Measurements from ENCODE around the gene SVOP.
"Not testable (repeated sequence)": the region's sequence is repeated elsewhere in the genome, so short reads cannot be mapped to it uniquely, and the experiment has no call there.

The SVOP gene

GRCh38 chr12:108888031-108888430, 132.8 kb downstream of the SVOP start:
- Histone ChIP-seq H3K79me2 (ENCODE audit: control insufficient read depth, insufficient read depth, low read length, unreplicated experiment) (no peaks in the 10 kb centered on the region), H3K36me3 (ENCODE audit: insufficient read depth, low read length) (no peaks in the 10 kb centered on the region), H3K4me1 (ENCODE audit: control insufficient read depth, insufficient read depth, low read length, unreplicated experiment) (no peaks in the 10 kb centered on the region), H3K4me3 (ENCODE audit: low read depth, low read length) (no peak overlapping the region), H3K27me3 (ENCODE audit: insufficient read depth, low read length) (no peaks in the 10 kb centered on the region), H3K27ac (ENCODE audit: low read depth, low read length) (no peak overlapping the region), H2AFZ (ENCODE audit: low read length, unreplicated experiment) (no peak overlapping the region)

DNA sequence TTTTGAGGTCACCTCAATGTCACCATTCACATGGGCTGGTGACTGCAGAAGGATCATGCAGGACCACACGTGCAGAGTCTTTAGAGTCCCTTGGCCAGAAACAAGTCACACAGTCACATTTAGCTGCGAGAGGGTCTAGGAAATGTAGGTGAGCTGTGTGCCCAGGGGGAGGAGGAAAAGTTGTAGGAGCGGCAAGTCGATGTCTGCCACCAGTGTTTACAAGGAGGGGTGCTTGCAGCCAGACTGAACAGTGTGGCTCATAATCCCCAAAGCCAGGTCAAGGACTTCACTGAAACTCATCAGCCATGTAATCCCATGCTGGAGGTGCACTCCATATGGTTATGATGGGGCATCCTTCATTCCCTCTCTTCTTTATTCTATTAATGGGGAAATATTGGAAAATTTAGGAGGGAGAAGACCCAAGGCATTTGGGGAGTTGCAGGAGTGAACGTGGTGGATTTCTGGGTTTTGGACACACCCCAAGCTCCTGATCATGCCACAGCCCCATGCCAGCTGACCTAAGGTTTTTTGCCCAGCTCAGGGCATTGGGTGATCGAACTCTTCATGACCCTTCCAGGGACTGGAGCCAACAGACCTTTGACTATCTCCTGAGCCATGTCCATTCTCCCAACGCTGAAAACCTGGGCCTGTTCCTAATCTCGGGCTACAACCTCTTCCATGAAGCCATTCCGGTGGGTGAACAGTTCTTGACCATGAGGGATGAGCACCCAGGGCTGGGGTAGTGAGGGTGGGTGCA, 133.8 kb downstream of the SVOP start:
- Histone ChIP-seq H3K79me2 (ENCODE audit: control insufficient read depth, insufficient read depth, low read length, unreplicated experiment) (no peaks in the 10 kb centered on the region), H2AFZ (ENCODE audit: low read length, unreplicated experiment) (no peak overlapping the region), H3K27me3 (ENCODE audit: insufficient read depth, low read length) (no peaks in the 10 kb centered on the region), H3K36me3 (ENCODE audit: insufficient read depth, low read length) (no peaks in the 10 kb centered on the region), H3K4me1 (ENCODE audit: control insufficient read depth, insufficient read depth, low read length, unreplicated experiment) (no peaks in the 10 kb centered on the region), H3K4me3 (ENCODE audit: low read depth, low read length) (no peak overlapping the region), H3K27ac (ENCODE audit: low read depth, low read length) (no peak overlapping the region)

GRCh38 chr12:108884116-108885012, 136.5 kb downstream of the SVOP start:
- no peak overlapping the region for H3K4me3 ChIP-seq (ENCODE audit: low read depth, low read length)
- no peaks in the 10 kb centered on the region for H3K36me3 ChIP-seq (ENCODE audit: insufficient read depth, low read length)
- no peak overlapping the region for H3K27ac ChIP-seq (ENCODE audit: low read depth, low read length)
- H3K79me2 ChIP-seq (ENCODE audit: control insufficient read depth, insufficient read depth, low read length, unreplicated experiment) = no peaks in the 10 kb centered on the region
- H3K27me3 ChIP-seq (ENCODE audit: insufficient read depth, low read length) = no peaks in the 10 kb centered on the region
- no peak overlapping the region for H2AFZ ChIP-seq (ENCODE audit: low read length, unreplicated experiment)
- H3K4me1 ChIP-seq (ENCODE audit: control insufficient read depth, insufficient read depth, low read length, unreplicated experiment) = no peaks in the 10 kb centered on the region

GRCh38 chr12:108881953-108882352, 138.9 kb downstream of the SVOP start:
- no peaks in the 10 kb centered on the region for H3K4me1 ChIP-seq (ENCODE audit: control insufficient read depth, insufficient read depth, low read length, unreplicated experiment)
- H3K79me2 ChIP-seq (ENCODE audit: control insufficient read depth, insufficient read depth, low read length, unreplicated experiment) = no peaks in the 10 kb centered on the region
- no peak overlapping the region for H2AFZ ChIP-seq (ENCODE audit: low read length, unreplicated experiment)
- no peak overlapping the region for H3K27ac ChIP-seq (ENCODE audit: low read depth, low read length)
- no peaks in the 10 kb centered on the region for H3K36me3 ChIP-seq (ENCODE audit: insufficient read depth, low read length)
- H3K27me3 ChIP-seq (ENCODE audit: insufficient read depth, low read length) = no peaks in the 10 kb centered on the region
- H3K4me3 ChIP-seq (ENCODE audit: low read depth, low read length) = no peak overlapping the region

GRCh38 chr12:108879615-108880254, 141.1 kb downstream of the SVOP start, which contains the start of gene DAO:
Gene DAO (plus strand): TSS chr12:108880092. CDS start chr12:108885007, 4,915 bp downstream.
- H2AFZ ChIP-seq (ENCODE audit: low read length, unreplicated experiment) = no peak within 1 kb of the TSS
- H3K4me1 ChIP-seq (ENCODE audit: control insufficient read depth, insufficient read depth, low read length, unreplicated experiment) = no peaks in the 10 kb centered on the region
- no peaks in the 10 kb centered on the region for H3K27me3 ChIP-seq (ENCODE audit: insufficient read depth, low read length)
- H3K79me2 ChIP-seq (ENCODE audit: control insufficient read depth, insufficient read depth, low read length, unreplicated experiment) = no peaks in the 10 kb centered on the region
- H3K36me3 ChIP-seq (ENCODE audit: insufficient read depth, low read length) = no peaks in the 10 kb centered on the region
- no peak within 1 kb of the TSS for H3K4me3 ChIP-seq (ENCODE audit: low read depth, low read length)
- H3K27ac ChIP-seq (ENCODE audit: low read depth, low read length) = no peak within 1 kb of the TSS

- no peaks in the 10 kb centered on the region for H3K36me3 ChIP-seq (ENCODE audit: insufficient read depth, low read length)
- no peaks in the 10 kb centered on the region for H3K79me2 ChIP-seq (ENCODE audit: control insufficient read depth, insufficient read depth, low read length, unreplicated experiment)
- H2AFZ ChIP-seq (ENCODE audit: low read length, unreplicated experiment) = no peak overlapping the region
- H3K27ac ChIP-seq (ENCODE audit: low read depth, low read length) = no peak overlapping the region
- H3K4me1 ChIP-seq (ENCODE audit: control insufficient read depth, insufficient read depth, low read length, unreplicated experiment) = no peaks in the 10 kb centered on the region
- no peaks in the 10 kb centered on the region for H3K27me3 ChIP-seq (ENCODE audit: insufficient read depth, low read length)
- no peak overlapping the region for H3K4me3 ChIP-seq (ENCODE audit: low read depth, low read length)
Measured at GRCh38 chr12:108876550-108876949, 144.3 kb downstream of the SVOP start.

GRCh38 chr12:108875682-108876361, 145.0 kb downstream of the SVOP start:
- no peaks in the 10 kb centered on the region for H3K79me2 ChIP-seq (ENCODE audit: control insufficient read depth, insufficient read depth, low read length, unreplicated experiment)

GRCh38 chr12:108875280-108875679, 145.6 kb downstream of the SVOP start:
- H3K4me3 ChIP-seq (ENCODE audit: low read depth, low read length) = no peak overlapping the region
- H3K27ac ChIP-seq (ENCODE audit: low read depth, low read length) = no peak overlapping the region

More at GRCh38 chr12:108875682-108876361, 145.0 kb downstream of the SVOP start:
- Histone ChIP-seq H2AFZ (ENCODE audit: low read length, unreplicated experiment) (no peak overlapping the region), H3K4me3 (ENCODE audit: low read depth, low read length) (no peak overlapping the region), H3K27ac (ENCODE audit: low read depth, low read length) (no peak overlapping the region), H3K27me3 (ENCODE audit: insufficient read depth, low read length) (no peaks in the 10 kb centered on the region), H3K4me1 (ENCODE audit: control insufficient read depth, insufficient read depth, low read length, unreplicated experiment) (no peaks in the 10 kb centered on the region), H3K36me3 (ENCODE audit: insufficient read depth, low read length) (no peaks in the 10 kb centered on the region)

DNA sequence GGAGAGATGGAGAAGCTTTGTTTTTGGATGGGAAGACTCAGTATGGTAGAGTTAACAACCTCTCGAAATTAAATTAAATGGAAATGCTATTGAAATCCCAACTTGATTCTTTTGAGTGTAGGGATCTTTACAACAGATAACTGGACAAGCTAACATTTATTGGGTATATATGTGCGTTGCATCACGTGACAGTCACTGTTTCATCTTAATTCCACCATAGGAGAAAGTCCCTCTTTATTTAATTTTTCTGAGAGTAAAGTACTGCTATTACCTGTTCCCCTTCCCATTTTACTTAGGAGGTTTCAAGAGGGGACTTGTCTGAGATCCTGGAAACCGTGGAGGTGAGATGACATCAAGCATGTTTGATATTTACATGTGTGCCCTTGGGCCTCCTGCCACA, 152.1 kb downstream of the SVOP start:
- Histone ChIP-seq H3K4me1 (ENCODE audit: control insufficient read depth, insufficient read depth, low read length, unreplicated experiment) (no peaks in the 10 kb centered on the region), H3K27ac (ENCODE audit: low read depth, low read length) (no peak overlapping the region), H3K79me2 (ENCODE audit: control insufficient read depth, insufficient read depth, low read length, unreplicated experiment) (no peaks in the 10 kb centered on the region), H3K4me3 (ENCODE audit: low read depth, low read length) (no peak overlapping the region), H3K27me3 (ENCODE audit: insufficient read depth, low read length) (no peaks in the 10 kb centered on the region), H3K36me3 (ENCODE audit: insufficient read depth, low read length) (no peaks in the 10 kb centered on the region), H2AFZ (ENCODE audit: low read length, unreplicated experiment) (no peak overlapping the region)

More at GRCh38 chr12:108875280-108875679, 145.6 kb downstream of the SVOP start:
- H2AFZ ChIP-seq (ENCODE audit: low read length, unreplicated experiment) = no peak overlapping the region
- no peaks in the 10 kb centered on the region for H3K36me3 ChIP-seq (ENCODE audit: insufficient read depth, low read length)
- H3K27me3 ChIP-seq (ENCODE audit: insufficient read depth, low read length) = no peaks in the 10 kb centered on the region
- no peaks in the 10 kb centered on the region for H3K4me1 ChIP-seq (ENCODE audit: control insufficient read depth, insufficient read depth, low read length, unreplicated experiment)
- no peaks in the 10 kb centered on the region for H3K79me2 ChIP-seq (ENCODE audit: control insufficient read depth, insufficient read depth, low read length, unreplicated experiment)

DNA sequence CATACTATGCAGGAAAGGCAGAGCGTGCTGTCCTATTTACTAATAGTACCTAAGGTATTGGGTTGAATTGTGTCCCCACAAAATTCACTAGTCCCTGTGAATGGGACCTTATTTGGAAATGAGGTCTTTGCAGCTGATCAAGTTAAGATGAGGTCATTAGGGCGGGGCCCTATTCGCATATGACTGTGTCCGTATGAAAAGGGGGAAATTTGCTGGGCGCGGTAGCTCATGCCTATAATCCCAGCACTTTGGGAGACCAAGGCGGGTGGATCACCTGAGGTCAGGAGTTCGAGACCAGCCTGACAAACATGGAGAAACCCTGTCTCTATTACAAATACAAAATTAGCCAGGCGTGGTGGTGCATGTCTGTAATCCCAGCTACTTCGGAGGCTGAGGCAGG, 154.8 kb downstream of the SVOP start:
- H3K36me3 ChIP-seq (ENCODE audit: insufficient read depth, low read length); H3K4me3 ChIP-seq (ENCODE audit: low read depth, low read length); H3K27ac ChIP-seq (ENCODE audit: low read depth, low read length); H3K79me2 ChIP-seq (ENCODE audit: control insufficient read depth, insufficient read depth, low read length, unreplicated experiment); H3K4me1 ChIP-seq (ENCODE audit: control insufficient read depth, insufficient read depth, low read length, unreplicated experiment); H2AFZ ChIP-seq (ENCODE audit: low read length, unreplicated experiment); H3K27me3 ChIP-seq (ENCODE audit: insufficient read depth, low read length): not testable (repeated sequence)

Data from ACC112 (cell line).